HG02623 (cell line): ENCODE measurements around the gene IRF2BPL.

ENCODE experiments used
- ATAC-seq: cut with Tn5 transposase; IDR thresholded peaks from one replicate; pipeline ENCODE4 v1.9.1; 2021; ENCODE audit warnings: moderate library complexity; ENCODE audit not compliant: unreplicated experiment

IRF2BPL gene

GRCh38 chr14:77012193-77012765 is 16.2 kb downstream of the IRF2BPL start:
- ATAC-seq, result no peak

- ATAC-seq, result no peak
Measured at GRCh38 chr14:77011245-77011644, 17.3 kb downstream of the IRF2BPL start.

GRCh38 chr14:77009014-77009413 is 19.5 kb downstream of the IRF2BPL start:
- no peak for ATAC-seq

GRCh38 chr14:77008541-77008940 is 20.0 kb downstream of the IRF2BPL start:
- ATAC-seq, result no peak

GRCh38 chr14:77007975-77008421 is 20.5 kb downstream of the IRF2BPL start:
- ATAC-seq, result no peak

GRCh38 chr14:77007183-77007974 is 21.1 kb downstream of the IRF2BPL start:
- no peak for ATAC-seq

- ATAC-seq, result no peak
Measured at GRCh38 chr14:77006132-77006531, 22.4 kb downstream of the IRF2BPL start.

GRCh38 chr14:77005559-77005958 is 22.9 kb downstream of the IRF2BPL start:
- no peak for ATAC-seq

GRCh38 chr14:77004711-77005460 is 23.6 kb downstream of the IRF2BPL start:
- no peak for ATAC-seq

GRCh38 chr14:77003960-77004710 is 24.4 kb downstream of the IRF2BPL start:
- ATAC-seq, result no peak

GRCh38 chr14:77002889-77003288 is 25.6 kb downstream of the IRF2BPL start:
- ATAC-seq, result no peak

GRCh38 chr14:77002335-77002734 is 26.2 kb downstream of the IRF2BPL start:
- no peak for ATAC-seq

- no peak for ATAC-seq
Measured at GRCh38 chr14:77000340-77001270, 27.9 kb downstream of the IRF2BPL start.

GRCh38 chr14:76998910-76999309 is 29.6 kb downstream of the IRF2BPL start:
- ATAC-seq, result no peak

- ATAC-seq, result no peak
Measured at GRCh38 chr14:76997257-76997970, 31.1 kb downstream of the IRF2BPL start.

GRCh38 chr14:76996563-76997146 is 31.9 kb downstream of the IRF2BPL start:
- no peak for ATAC-seq

- no peak for ATAC-seq
Measured at GRCh38 chr14:76995279-76996035, 33.1 kb downstream of the IRF2BPL start.

- no peak for ATAC-seq
Measured at GRCh38 chr14:76993752-76994151, 34.8 kb downstream of the IRF2BPL start.
